ENCODE data around the gene ARL3. TPM values are rescaled to one million over a fixed set of nuclear protein-coding genes. Genes with fewer than 3 reads are reported as not detected.
"Not testable (repeated sequence)": the region's sequence is repeated elsewhere in the genome, so short reads cannot be mapped to it uniquely, and the experiment has no call there.

The ARL3 gene
- total and polyA plus RNA-seq, 8 donors = 10.3 to 23.2 (median 21.8) TPM

- no peaks in the 10 kb centered on the region for H3K27me3 ChIP-seq
- H3K4me3 ChIP-seq = no peak overlapping the region
- no peaks in the 10 kb centered on the region for H3K9me3 ChIP-seq
- no peaks in the 10 kb centered on the region for H3K36me3 ChIP-seq
- peaks cover 19 to 33% of the 10 kb centered on the region in 2 donors for H3K4me1 ChIP-seq
- intact Hi-C loops (cut with DNase I) = no loop called here
- peak in 1 of 4 donors; percentile 50 for DNase-seq
- TF ChIP-seq, protein P1, sequence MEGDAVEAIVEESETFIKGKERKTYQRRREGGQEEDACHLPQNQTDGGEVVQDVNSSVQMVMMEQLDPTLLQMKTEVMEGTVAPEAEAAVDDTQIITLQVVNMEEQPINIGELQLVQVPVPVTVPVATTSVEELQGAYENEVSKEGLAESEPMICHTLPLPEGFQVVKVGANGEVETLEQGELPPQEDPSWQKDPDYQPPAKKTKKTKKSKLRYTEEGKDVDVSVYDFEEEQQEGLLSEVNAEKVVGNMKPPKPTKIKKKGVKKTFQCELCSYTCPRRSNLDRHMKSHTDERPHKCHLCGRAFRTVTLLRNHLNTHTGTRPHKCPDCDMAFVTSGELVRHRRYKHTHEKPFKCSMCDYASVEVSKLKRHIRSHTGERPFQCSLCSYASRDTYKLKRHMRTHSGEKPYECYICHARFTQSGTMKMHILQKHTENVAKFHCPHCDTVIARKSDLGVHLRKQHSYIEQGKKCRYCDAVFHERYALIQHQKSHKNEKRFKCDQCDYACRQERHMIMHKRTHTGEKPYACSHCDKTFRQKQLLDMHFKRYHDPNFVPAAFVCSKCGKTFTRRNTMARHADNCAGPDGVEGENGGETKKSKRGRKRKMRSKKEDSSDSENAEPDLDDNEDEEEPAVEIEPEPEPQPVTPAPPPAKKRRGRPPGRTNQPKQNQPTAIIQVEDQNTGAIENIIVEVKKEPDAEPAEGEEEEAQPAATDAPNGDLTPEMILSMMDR (IDR thresholded peaks at IDR 0.05) = no peak
- peak overlapping the region in 1 of 2 donors; percentile 44 for H3K27ac ChIP-seq
- ATAC-seq = no peak
Measured at GRCh38 chr10:102668326-102669107, 45.7 kb downstream of the ARL3 start.

GRCh38 chr10:102667411-102667810, 46.8 kb downstream of the ARL3 start:
- DNase-seq; H3K36me3 ChIP-seq; ATAC-seq; H3K9me3 ChIP-seq; H3K27me3 ChIP-seq; H3K27ac ChIP-seq; intact Hi-C loops (cut with DNase I); H3K4me3 ChIP-seq: not testable (repeated sequence)
- peaks cover 10 to 25% of the 10 kb centered on the region in 2 donors for H3K4me1 ChIP-seq

DNA sequence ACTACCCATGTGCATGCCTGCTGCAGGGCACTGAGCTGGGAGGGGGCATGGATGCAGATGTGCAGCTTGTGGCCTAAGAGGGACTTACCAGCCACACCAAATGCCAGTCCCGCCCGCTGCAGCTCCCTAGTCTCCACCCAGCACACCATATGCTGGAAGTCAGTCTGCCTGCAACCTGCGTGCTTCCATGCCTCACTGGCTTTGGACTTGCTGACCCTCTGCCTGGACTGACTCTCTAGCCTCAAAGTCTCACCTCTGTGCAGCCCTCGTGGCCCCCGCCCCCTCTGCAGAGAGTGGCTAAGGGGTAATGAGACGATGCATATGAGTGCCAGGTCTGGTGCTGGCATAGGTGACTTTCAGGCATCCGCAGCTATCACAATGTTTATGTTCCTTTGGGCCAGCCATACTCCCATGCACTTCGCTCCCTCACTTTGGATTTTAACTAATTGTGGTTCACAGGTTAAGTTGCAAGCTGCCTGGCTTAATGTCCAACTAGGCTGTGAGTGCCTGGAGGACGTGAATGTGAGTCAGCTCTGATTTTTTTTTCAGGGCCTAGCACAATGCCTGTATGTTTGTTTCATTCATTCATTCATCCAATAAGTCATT, 48.2 kb downstream of the ARL3 start:
- no peaks in the 10 kb centered on the region for H3K27me3 ChIP-seq
- DNase-seq (peak in 1 of 4 donors; percentile 65), ATAC-seq (no peak)
- H3K27ac ChIP-seq = no peak overlapping the region
- H3K9me3 ChIP-seq = no peaks in the 10 kb centered on the region
- no peaks in the 10 kb centered on the region for H3K36me3 ChIP-seq
- no peak overlapping the region for H3K4me3 ChIP-seq
- peaks cover 14 to 32% of the 10 kb centered on the region in 2 donors for H3K4me1 ChIP-seq
- intact Hi-C loops (cut with DNase I) = no loop called here
- TF ChIP-seq, protein P1 (IDR thresholded peaks at IDR 0.05) = no peak

- Histone ChIP-seq H3K27ac (peak overlapping the region in 1 of 2 donors; percentile 60), H3K36me3 (peaks cover 0 to 19% of the 10 kb centered on the region in 2 donors), H3K4me1 (peaks cover 31 to 55% of the 10 kb centered on the region in 2 donors), H3K27me3 (no peaks in the 10 kb centered on the region), H3K9me3 (no peaks in the 10 kb centered on the region), H3K4me3 (no peak overlapping the region)
- TF ChIP-seq, protein P1 (IDR thresholded peaks at IDR 0.05) = no peak
- intact Hi-C loops (cut with DNase I) = no loop called here
- no peak for ATAC-seq
- no peak for DNase-seq
Measured at GRCh38 chr10:102661658-102662028, 52.6 kb downstream of the ARL3 start.

DNA sequence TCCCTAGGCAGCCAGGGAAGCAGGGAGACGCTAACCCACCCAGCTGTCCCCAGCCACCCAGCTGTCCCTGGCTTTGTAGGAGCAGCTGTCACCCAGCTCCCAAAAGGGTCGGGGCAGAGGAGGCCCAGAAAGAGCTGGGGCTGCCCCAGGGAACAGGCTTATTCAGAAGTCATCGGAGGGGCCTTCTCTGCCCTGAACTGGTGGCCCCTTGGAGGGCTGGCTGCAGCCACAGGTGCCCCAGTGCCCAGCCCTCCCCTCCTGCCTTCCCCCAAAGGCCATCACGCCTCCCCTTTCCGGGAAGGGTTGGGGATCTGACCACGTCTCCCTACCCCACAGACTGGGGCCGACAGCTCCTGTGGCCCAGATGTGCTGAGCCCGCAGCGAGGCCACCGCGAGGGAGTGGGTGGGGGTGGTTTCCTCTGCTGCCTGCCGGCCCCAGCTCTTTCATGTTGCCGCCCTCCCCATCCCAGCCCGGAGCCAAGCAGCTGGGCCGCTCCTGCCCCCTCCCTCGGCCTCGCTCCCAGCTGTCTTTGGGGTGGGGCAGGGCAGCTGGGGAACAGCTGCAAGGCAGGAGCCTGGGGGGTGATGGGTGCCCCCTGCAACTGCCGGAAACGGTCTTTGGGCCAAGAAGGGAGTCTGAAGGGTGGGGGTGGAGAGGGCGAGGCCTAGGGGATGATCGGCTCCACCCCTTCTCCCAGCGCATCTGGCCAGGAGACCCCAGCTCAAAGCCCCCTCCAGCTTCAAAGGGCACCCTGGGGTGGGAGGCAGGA, 53.1 kb downstream of the ARL3 start:
- Histone ChIP-seq H3K27ac (peak overlapping the region; percentile 50 to 60), H3K4me3 (no peak overlapping the region)
- peak; percentile 45 for ATAC-seq

More for the DNA sequence above, 53.1 kb downstream of the ARL3 start:
- Histone ChIP-seq H3K27me3 (no peaks in the 10 kb centered on the region), H3K4me1 (peaks cover 33 to 61% of the 10 kb centered on the region in 2 donors), H3K36me3 (peaks cover 0 to 25% of the 10 kb centered on the region in 2 donors), H3K9me3 (no peaks in the 10 kb centered on the region)
- TF ChIP-seq, protein P1 (IDR thresholded peaks at IDR 0.05) = no peak
- intact Hi-C loops (cut with DNase I) = no loop called here
- peak in 3 of 4 donors; percentile 77 to 88 (median 78) for DNase-seq

Data from left lung (tissue), 10 donors.